Measurements from ENCODE around the gene ID1.
"Not testable (repeated sequence)": the region's sequence is repeated elsewhere in the genome, so short reads cannot be mapped to it uniquely, and the experiment has no call there.

The ID1 gene

GRCh38 chr20:31595654-31596411 is 9.3 kb upstream of the ID1 start:
- peak; percentile 87 for ATAC-seq
- TF ChIP-seq ARNTL (CRISPR knock-in tag; IDR thresholded peaks at IDR 0.05; ENCODE audit: borderline replicate concordance, low read depth) (no peak), TCF4 (CRISPR knock-in tag; IDR thresholded peaks at IDR 0.05; ENCODE audit: borderline replicate concordance) (peak; percentile 95), RARB (CRISPR knock-in tag; IDR thresholded peaks at IDR 0.05) (no peak), ZNF70 (CRISPR knock-in tag; IDR thresholded peaks at IDR 0.05) (peak; percentile 30; the same call in 1 of the 2 replicates), CSRNP3 (CRISPR knock-in tag; IDR thresholded peaks at IDR 0.05) (0 out of 2 replicates have a peak, but pooled peaks have one; percentile 16), PATZ1 (CRISPR knock-in tag; IDR thresholded peaks at IDR 0.05; ENCODE audit: borderline replicate concordance) (peak; percentile 10; the same call in 1 of the 2 replicates), PPARA (CRISPR knock-in tag; IDR thresholded peaks at IDR 0.05; ENCODE audit: borderline replicate concordance) (no peak), ZNF8 (CRISPR knock-in tag; IDR thresholded peaks at IDR 0.05) (0 out of 2 replicates have a peak, but pooled peaks have one; percentile 22), GLIS3 (CRISPR knock-in tag; IDR thresholded peaks at IDR 0.05) (0 out of 2 replicates have a peak, but pooled peaks have one; percentile 39), ZFP3 (CRISPR knock-in tag; IDR thresholded peaks at IDR 0.05) (peak; percentile 16; the same call in 1 of the 2 replicates), ZNF565 (CRISPR knock-in tag; conservative IDR thresholded peaks at IDR 0.05; ENCODE audit: low read depth) (peak; percentile 81), ISL1 (CRISPR knock-in tag; IDR thresholded peaks at IDR 0.05) (no peak)
- TF ChIP-seq, protein P1, sequence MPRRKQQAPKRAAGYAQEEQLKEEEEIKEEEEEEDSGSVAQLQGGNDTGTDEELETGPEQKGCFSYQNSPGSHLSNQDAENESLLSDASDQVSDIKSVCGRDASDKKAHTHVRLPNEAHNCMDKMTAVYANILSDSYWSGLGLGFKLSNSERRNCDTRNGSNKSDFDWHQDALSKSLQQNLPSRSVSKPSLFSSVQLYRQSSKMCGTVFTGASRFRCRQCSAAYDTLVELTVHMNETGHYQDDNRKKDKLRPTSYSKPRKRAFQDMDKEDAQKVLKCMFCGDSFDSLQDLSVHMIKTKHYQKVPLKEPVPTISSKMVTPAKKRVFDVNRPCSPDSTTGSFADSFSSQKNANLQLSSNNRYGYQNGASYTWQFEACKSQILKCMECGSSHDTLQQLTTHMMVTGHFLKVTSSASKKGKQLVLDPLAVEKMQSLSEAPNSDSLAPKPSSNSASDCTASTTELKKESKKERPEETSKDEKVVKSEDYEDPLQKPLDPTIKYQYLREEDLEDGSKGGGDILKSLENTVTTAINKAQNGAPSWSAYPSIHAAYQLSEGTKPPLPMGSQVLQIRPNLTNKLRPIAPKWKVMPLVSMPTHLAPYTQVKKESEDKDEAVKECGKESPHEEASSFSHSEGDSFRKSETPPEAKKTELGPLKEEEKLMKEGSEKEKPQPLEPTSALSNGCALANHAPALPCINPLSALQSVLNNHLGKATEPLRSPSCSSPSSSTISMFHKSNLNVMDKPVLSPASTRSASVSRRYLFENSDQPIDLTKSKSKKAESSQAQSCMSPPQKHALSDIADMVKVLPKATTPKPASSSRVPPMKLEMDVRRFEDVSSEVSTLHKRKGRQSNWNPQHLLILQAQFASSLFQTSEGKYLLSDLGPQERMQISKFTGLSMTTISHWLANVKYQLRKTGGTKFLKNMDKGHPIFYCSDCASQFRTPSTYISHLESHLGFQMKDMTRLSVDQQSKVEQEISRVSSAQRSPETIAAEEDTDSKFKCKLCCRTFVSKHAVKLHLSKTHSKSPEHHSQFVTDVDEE (CRISPR knock-in tag; IDR thresholded peaks at IDR 0.05): peak; percentile 68; the same call in 1 of the 2 replicates

DNA sequence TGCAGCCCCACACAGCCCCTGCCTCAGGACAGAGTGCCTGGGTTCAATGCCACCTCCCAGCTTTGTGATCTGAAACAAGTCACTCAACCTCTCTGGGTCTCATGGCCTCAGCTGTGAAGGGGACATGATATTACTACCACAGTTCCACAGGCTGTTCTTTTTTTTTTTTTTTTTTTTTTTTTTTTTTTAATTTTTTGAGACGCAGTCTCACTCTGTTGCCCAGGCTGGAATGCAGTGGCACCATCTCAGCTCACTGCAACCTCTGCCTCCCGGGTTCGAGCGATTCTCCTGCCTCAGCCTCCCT is 8.7 kb upstream of the ID1 start:
- TF ChIP-seq CREB5 (CRISPR knock-in tag; IDR thresholded peaks at IDR 0.05; ENCODE audit: low read depth): 0 out of 2 replicates have a peak, but pooled peaks have one; percentile 1
- TF ChIP-seq, protein P1 (CRISPR knock-in tag; IDR thresholded peaks at IDR 0.05): 0 out of 2 replicates have a peak, but pooled peaks have one; percentile 1
- ATAC-seq: not testable (repeated sequence)

DNA sequence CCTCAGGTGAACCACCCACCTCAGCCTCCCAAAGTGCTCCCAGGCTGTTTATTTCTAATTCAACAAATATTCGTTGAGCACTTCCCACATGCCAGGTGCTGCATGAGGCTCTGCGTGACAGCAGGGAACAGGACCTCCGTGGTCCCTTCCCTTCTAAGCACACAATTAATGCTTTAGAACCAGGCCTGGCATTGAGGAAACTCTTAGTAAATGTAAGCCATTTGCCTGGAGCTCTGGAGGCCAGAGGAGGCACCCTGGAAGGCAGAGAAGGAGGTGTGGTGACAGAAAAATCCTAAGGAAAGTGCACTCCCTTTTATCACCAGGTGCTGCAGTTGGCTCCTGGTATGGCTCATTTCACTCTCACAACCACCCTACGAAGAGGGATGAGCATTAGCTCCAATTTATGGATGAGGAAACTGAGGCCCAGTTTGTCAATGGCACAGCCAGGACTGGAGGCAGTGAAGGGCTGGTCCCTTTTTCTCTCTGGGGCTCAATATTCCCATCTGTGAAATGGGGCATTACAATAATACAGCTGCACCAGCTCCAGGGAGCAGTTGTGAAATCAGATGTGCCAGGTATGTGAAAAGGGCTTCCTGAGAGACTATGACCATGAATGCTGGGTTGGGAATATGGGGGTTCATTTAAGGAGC is 8.1 kb upstream of the ID1 start:
- ATAC-seq: no peak
- TF ChIP-seq ISL1 (CRISPR knock-in tag; IDR thresholded peaks at IDR 0.05): no peak
- TF ChIP-seq TCF4 (CRISPR knock-in tag; IDR thresholded peaks at IDR 0.05; ENCODE audit: borderline replicate concordance): no peak
- TF ChIP-seq CREB5 (CRISPR knock-in tag; IDR thresholded peaks at IDR 0.05; ENCODE audit: low read depth): 0 out of 2 replicates have a peak, but pooled peaks have one; percentile 5
